ENCODE results near the gene KCTD1.

KCTD1 gene

GRCh38 chr18:26574958-26575864 lies 26.9 kb upstream of the KCTD1 start:
- TF ChIP-seq CEBPB (IDR thresholded peaks at IDR 0.05): no peak
- peak; percentile 51; the same call in 1 of the 2 replicates for TF ChIP-seq EP300 (IDR thresholded peaks at IDR 0.05; ENCODE audit: borderline replicate concordance)
- TF ChIP-seq EGR1 (IDR thresholded peaks at IDR 0.05): no peak
- peak; percentile 94 for TF ChIP-seq MAX (IDR thresholded peaks at IDR 0.05)
- peak; percentile 62; the same call in 1 of the 2 replicates for TF ChIP-seq TCF12 (IDR thresholded peaks at IDR 0.05; ENCODE audit: low read depth)
- TF ChIP-seq TEAD4 (IDR thresholded peaks at IDR 0.05): peak; percentile 56
- TF ChIP-seq ZBTB7A (IDR thresholded peaks at IDR 0.05; ENCODE audit: low read depth): no peak
- no peak for TF ChIP-seq FOXM1 (IDR thresholded peaks at IDR 0.05; ENCODE audit: borderline replicate concordance, low read depth)
- TF ChIP-seq TAF1 (IDR thresholded peaks at IDR 0.05; ENCODE audit: low read depth): peak; percentile 54
- peak; percentile 16; the same call in 1 of the 2 replicates for TF ChIP-seq NFIC (IDR thresholded peaks at IDR 0.05)
- TF ChIP-seq CREB1 (IDR thresholded peaks at IDR 0.05; ENCODE audit: low read depth): no peak

GRCh38 chr18:26568926-26569665 lies 20.7 kb upstream of the KCTD1 start:
- TF ChIP-seq NFIC (IDR thresholded peaks at IDR 0.05) (no peak), EP300 (IDR thresholded peaks at IDR 0.05; ENCODE audit: borderline replicate concordance) (no peak), RAD21 (IDR thresholded peaks at IDR 0.05; ENCODE audit: low read depth) (no peak), USF1 (IDR thresholded peaks at IDR 0.05) (no peak), TEAD4 (IDR thresholded peaks at IDR 0.05) (no peak), MAX (IDR thresholded peaks at IDR 0.05) (no peak), CEBPB (IDR thresholded peaks at IDR 0.05) (no peak), ZBTB7A (IDR thresholded peaks at IDR 0.05; ENCODE audit: low read depth) (no peak), TAF1 (IDR thresholded peaks at IDR 0.05; ENCODE audit: low read depth) (no peak), REST (IDR thresholded peaks at IDR 0.05; ENCODE audit: low read depth) (no peak), CREB1 (IDR thresholded peaks at IDR 0.05; ENCODE audit: low read depth) (no peak)

- TF ChIP-seq ZBTB7A (IDR thresholded peaks at IDR 0.05; ENCODE audit: low read depth): no peak
- TF ChIP-seq REST (IDR thresholded peaks at IDR 0.05; ENCODE audit: low read depth): no peak
- no peak for TF ChIP-seq EGR1 (IDR thresholded peaks at IDR 0.05)
- no peak for TF ChIP-seq USF1 (IDR thresholded peaks at IDR 0.05)
- TF ChIP-seq TAF1 (IDR thresholded peaks at IDR 0.05; ENCODE audit: low read depth): no peak
- no peak for TF ChIP-seq TCF12 (IDR thresholded peaks at IDR 0.05; ENCODE audit: low read depth)
- no peak for TF ChIP-seq NFIC (IDR thresholded peaks at IDR 0.05)
- TF ChIP-seq RAD21 (IDR thresholded peaks at IDR 0.05; ENCODE audit: low read depth): no peak
- TF ChIP-seq MAX (IDR thresholded peaks at IDR 0.05): no peak
- no peak for TF ChIP-seq FOXM1 (IDR thresholded peaks at IDR 0.05; ENCODE audit: borderline replicate concordance, low read depth)
- no peak for TF ChIP-seq EP300 (IDR thresholded peaks at IDR 0.05; ENCODE audit: borderline replicate concordance)
- no peak for TF ChIP-seq YY1 (IDR thresholded peaks at IDR 0.05; ENCODE audit: low read depth)
- no peak for TF ChIP-seq CEBPB (IDR thresholded peaks at IDR 0.05)
- no peak for TF ChIP-seq CREB1 (IDR thresholded peaks at IDR 0.05; ENCODE audit: low read depth)
- no peak for TF ChIP-seq TEAD4 (IDR thresholded peaks at IDR 0.05)
Observed at GRCh38 chr18:26568513-26568912, 20.2 kb upstream of the KCTD1 start.

GRCh38 chr18:26566874-26567555 lies 18.7 kb upstream of the KCTD1 start:
- TF ChIP-seq TAF1 (IDR thresholded peaks at IDR 0.05; ENCODE audit: low read depth) (no peak), TCF12 (IDR thresholded peaks at IDR 0.05; ENCODE audit: low read depth) (no peak), CREB1 (IDR thresholded peaks at IDR 0.05; ENCODE audit: low read depth) (no peak), ZBTB7A (IDR thresholded peaks at IDR 0.05; ENCODE audit: low read depth) (no peak), RAD21 (IDR thresholded peaks at IDR 0.05; ENCODE audit: low read depth) (no peak), REST (IDR thresholded peaks at IDR 0.05; ENCODE audit: low read depth) (no peak), MAX (IDR thresholded peaks at IDR 0.05) (no peak), EP300 (IDR thresholded peaks at IDR 0.05; ENCODE audit: borderline replicate concordance) (no peak), USF1 (IDR thresholded peaks at IDR 0.05) (no peak), YY1 (IDR thresholded peaks at IDR 0.05; ENCODE audit: low read depth) (no peak), TEAD4 (IDR thresholded peaks at IDR 0.05) (no peak), FOXM1 (IDR thresholded peaks at IDR 0.05; ENCODE audit: borderline replicate concordance, low read depth) (no peak), CEBPB (IDR thresholded peaks at IDR 0.05) (no peak), NFIC (IDR thresholded peaks at IDR 0.05) (no peak), EGR1 (IDR thresholded peaks at IDR 0.05) (no peak)
